ENCODE data around the gene GNG11. TPM values are rescaled to one million over a fixed set of nuclear protein-coding genes. Genes with fewer than 3 reads are reported as not detected.
"Not testable (repeated sequence)": the region's sequence is repeated elsewhere in the genome, so short reads cannot be mapped to it uniquely, and the experiment has no call there.

The GNG11 gene
- total RNA-seq, 1 donor from 2014 or later: 0.86 TPM

GRCh38 chr7:93902777-93903423 is 18.6 kb upstream of the GNG11 start:
- no peak overlapping the region for H3K27ac Mint-ChIP-seq
- H3K27me3 ChIP-seq: no peaks in the 10 kb centered on the region

GRCh38 chr7:93906267-93906666 is 15.3 kb upstream of the GNG11 start, which contains the start of gene GNGT1:
Gene GNGT1 (plus strand): TSS chr7:93906567. CDS start chr7:93906747, 180 bp downstream.
- Histone ChIP-seq H3K4me3 (no peak within 1 kb of the TSS), H3K27me3 (no peaks in the 10 kb centered on the region), H2AFZ (replicated peaks) (no peak within 1 kb of the TSS), H3K79me2 (ENCODE audit: low read depth) (no peaks in the 10 kb centered on the region), H3K27ac (no peak within 1 kb of the TSS), H3K4me2 (no peak within 1 kb of the TSS), H3F3A (ENCODE audit: low read depth) (no peaks in the 10 kb centered on the region), H3K9me3 (ENCODE audit: low read depth) (no peaks in the 10 kb centered on the region), H3K4me1 (no peaks in the 10 kb centered on the region), H3K9ac (no peak within 1 kb of the TSS), H4K20me1 (ENCODE audit: low read depth) (no peaks in the 10 kb centered on the region), H3K36me3 (no peaks in the 10 kb centered on the region)
- Mint-ChIP-seq H3K4me3 (no peak within 1 kb of the TSS), H3K27me3 (ENCODE audit: insufficient read depth, low read depth) (no peaks in the 10 kb centered on the region), H3K27ac (no peak within 1 kb of the TSS), H3K36me3 (no peaks in the 10 kb centered on the region), H3K9me3 (no peaks in the 10 kb centered on the region), H3K4me1 (peaks cover 10% of the 10 kb centered on the region)
- DNase-seq (ENCODE audit: low spot score): no peak
- TF ChIP-seq EZH2phosphoT487 (IDR thresholded peaks at IDR 0.05) (no peak), EZH2 (IDR thresholded peaks at IDR 0.05) (no peak)
- TF ChIP-seq, protein P1, sequence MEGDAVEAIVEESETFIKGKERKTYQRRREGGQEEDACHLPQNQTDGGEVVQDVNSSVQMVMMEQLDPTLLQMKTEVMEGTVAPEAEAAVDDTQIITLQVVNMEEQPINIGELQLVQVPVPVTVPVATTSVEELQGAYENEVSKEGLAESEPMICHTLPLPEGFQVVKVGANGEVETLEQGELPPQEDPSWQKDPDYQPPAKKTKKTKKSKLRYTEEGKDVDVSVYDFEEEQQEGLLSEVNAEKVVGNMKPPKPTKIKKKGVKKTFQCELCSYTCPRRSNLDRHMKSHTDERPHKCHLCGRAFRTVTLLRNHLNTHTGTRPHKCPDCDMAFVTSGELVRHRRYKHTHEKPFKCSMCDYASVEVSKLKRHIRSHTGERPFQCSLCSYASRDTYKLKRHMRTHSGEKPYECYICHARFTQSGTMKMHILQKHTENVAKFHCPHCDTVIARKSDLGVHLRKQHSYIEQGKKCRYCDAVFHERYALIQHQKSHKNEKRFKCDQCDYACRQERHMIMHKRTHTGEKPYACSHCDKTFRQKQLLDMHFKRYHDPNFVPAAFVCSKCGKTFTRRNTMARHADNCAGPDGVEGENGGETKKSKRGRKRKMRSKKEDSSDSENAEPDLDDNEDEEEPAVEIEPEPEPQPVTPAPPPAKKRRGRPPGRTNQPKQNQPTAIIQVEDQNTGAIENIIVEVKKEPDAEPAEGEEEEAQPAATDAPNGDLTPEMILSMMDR (IDR thresholded peaks at IDR 0.05): no peak

More at GRCh38 chr7:93902777-93903423, 18.6 kb upstream of the GNG11 start:
- Histone ChIP-seq H3K27ac (no peak overlapping the region), H4K20me1 (ENCODE audit: low read depth) (no peaks in the 10 kb centered on the region), H3K9ac (no peak overlapping the region), H3K4me2 (no peak overlapping the region), H3F3A (ENCODE audit: low read depth) (no peaks in the 10 kb centered on the region), H2AFZ (replicated peaks) (no peak overlapping the region), H3K4me3 (no peak overlapping the region), H3K79me2 (ENCODE audit: low read depth) (no peaks in the 10 kb centered on the region), H3K4me1 (no peaks in the 10 kb centered on the region), H3K9me3 (ENCODE audit: low read depth) (no peaks in the 10 kb centered on the region), H3K36me3 (no peaks in the 10 kb centered on the region)
- Mint-ChIP-seq H3K9me3 (no peaks in the 10 kb centered on the region), H3K27me3 (ENCODE audit: insufficient read depth, low read depth) (no peaks in the 10 kb centered on the region), H3K4me3 (no peak overlapping the region), H3K36me3 (no peaks in the 10 kb centered on the region), H3K4me1 (no peaks in the 10 kb centered on the region)
- TF ChIP-seq EZH2phosphoT487 (IDR thresholded peaks at IDR 0.05) (no peak), EZH2 (IDR thresholded peaks at IDR 0.05) (no peak)
- TF ChIP-seq, protein P1 (IDR thresholded peaks at IDR 0.05): peak; percentile 94
- DNase-seq (ENCODE audit: low spot score): peak; percentile 62

GRCh38 chr7:93910076-93910994 is 11.2 kb upstream of the GNG11 start:
- no peak overlapping the region for H2AFZ ChIP-seq (replicated peaks)
- Mint-ChIP-seq H3K27me3 (ENCODE audit: insufficient read depth, low read depth) (no peaks in the 10 kb centered on the region), H3K9me3 (no peaks in the 10 kb centered on the region), H3K4me1 (peaks cover 10% of the 10 kb centered on the region), H3K36me3 (no peaks in the 10 kb centered on the region), H3K4me3 (no peak overlapping the region), H3K27ac (peak overlapping the region; percentile 51)
- H3K36me3 ChIP-seq: no peaks in the 10 kb centered on the region
- H3K9me3 ChIP-seq (ENCODE audit: low read depth): no peaks in the 10 kb centered on the region
- no peak overlapping the region for H3K4me3 ChIP-seq
- no peaks in the 10 kb centered on the region for H3K79me2 ChIP-seq (ENCODE audit: low read depth)
- H3K27me3 ChIP-seq: no peaks in the 10 kb centered on the region
- no peaks in the 10 kb centered on the region for H3K4me1 ChIP-seq
- H3F3A ChIP-seq (ENCODE audit: low read depth): no peaks in the 10 kb centered on the region
- H3K9ac ChIP-seq: no peak overlapping the region
- no peak overlapping the region for H3K4me2 ChIP-seq
- no peak for DNase-seq (ENCODE audit: low spot score)
- no peak for TF ChIP-seq EZH2 (IDR thresholded peaks at IDR 0.05)
- TF ChIP-seq, protein P1 (IDR thresholded peaks at IDR 0.05): no peak
- TF ChIP-seq EZH2phosphoT487 (IDR thresholded peaks at IDR 0.05): no peak
- no peaks in the 10 kb centered on the region for H4K20me1 ChIP-seq (ENCODE audit: low read depth)
- no peak overlapping the region for H3K27ac ChIP-seq

DNA sequence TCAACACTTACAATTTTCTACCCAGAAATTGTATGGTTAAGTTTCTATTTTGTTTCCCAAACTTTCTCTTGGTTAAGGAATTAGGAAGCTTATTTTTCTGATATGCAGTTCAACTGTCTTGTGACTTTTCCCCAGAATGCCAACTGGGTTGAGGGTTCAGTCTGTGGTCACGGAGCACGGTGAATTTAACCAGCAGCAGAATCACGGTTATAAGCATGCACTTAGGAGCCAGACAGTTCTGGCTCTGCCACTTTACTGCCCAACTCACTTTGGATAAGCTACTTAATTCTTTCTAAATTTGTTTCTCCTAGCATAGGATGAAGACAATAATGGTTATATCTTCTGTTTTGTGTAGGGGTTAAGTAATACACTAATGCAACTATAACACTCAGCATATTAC is 10.3 kb upstream of the GNG11 start:
- H3K4me1 Mint-ChIP-seq; DNase-seq (ENCODE audit: low spot score); H3K36me3 ChIP-seq; H3K27me3 Mint-ChIP-seq (ENCODE audit: insufficient read depth, low read depth); H2AFZ ChIP-seq (replicated peaks); H4K20me1 ChIP-seq (ENCODE audit: low read depth); H3K4me2 ChIP-seq; H3F3A ChIP-seq (ENCODE audit: low read depth); H3K27ac ChIP-seq; H3K79me2 ChIP-seq (ENCODE audit: low read depth); H3K36me3 Mint-ChIP-seq; H3K27me3 ChIP-seq; H3K4me3 Mint-ChIP-seq; H3K9ac ChIP-seq; H3K27ac Mint-ChIP-seq; H3K4me3 ChIP-seq; H3K4me1 ChIP-seq; H3K9me3 Mint-ChIP-seq; H3K9me3 ChIP-seq (ENCODE audit: low read depth): not testable (repeated sequence)

DNA sequence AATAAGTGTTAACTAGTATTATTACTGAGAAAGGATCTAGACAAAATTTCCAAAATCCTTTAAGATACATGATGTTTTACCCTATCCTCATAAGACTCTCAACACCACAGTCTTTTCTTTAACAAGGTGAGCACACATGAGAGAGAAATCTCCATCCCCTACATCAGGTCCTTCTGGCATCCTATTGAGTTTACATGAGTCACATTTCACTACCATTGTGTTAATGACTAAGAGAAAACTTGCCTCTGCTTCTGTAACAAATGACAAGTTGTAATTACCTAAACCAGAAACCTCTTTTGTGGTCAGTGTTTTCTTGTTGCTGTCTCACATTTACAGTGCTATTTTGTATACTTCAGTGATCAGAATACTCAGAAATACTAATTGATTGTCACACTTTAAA is 9.9 kb upstream of the GNG11 start:
- H3K27ac ChIP-seq; H3K4me3 ChIP-seq; H3K79me2 ChIP-seq (ENCODE audit: low read depth); H3K9me3 Mint-ChIP-seq; DNase-seq (ENCODE audit: low spot score); H3K36me3 ChIP-seq; H3K27me3 Mint-ChIP-seq (ENCODE audit: insufficient read depth, low read depth); H3K4me3 Mint-ChIP-seq; H3K36me3 Mint-ChIP-seq; H3K9ac ChIP-seq; H3K27me3 ChIP-seq; H2AFZ ChIP-seq (replicated peaks); H3K9me3 ChIP-seq (ENCODE audit: low read depth); H4K20me1 ChIP-seq (ENCODE audit: low read depth); H3K4me2 ChIP-seq; H3K4me1 Mint-ChIP-seq; H3F3A ChIP-seq (ENCODE audit: low read depth); H3K4me1 ChIP-seq; H3K27ac Mint-ChIP-seq: not testable (repeated sequence)

All from neural progenitor cell (in vitro differentiated cells).